COLO829 (cell line): ENCODE measurements around the gene PAQR9.

Experiments used
- DNase-seq: peaks from one replicate; pipeline ENCODE4 v3.0.0; 2012; ENCODE audit warnings: low spot score

PAQR9 gene

DNA sequence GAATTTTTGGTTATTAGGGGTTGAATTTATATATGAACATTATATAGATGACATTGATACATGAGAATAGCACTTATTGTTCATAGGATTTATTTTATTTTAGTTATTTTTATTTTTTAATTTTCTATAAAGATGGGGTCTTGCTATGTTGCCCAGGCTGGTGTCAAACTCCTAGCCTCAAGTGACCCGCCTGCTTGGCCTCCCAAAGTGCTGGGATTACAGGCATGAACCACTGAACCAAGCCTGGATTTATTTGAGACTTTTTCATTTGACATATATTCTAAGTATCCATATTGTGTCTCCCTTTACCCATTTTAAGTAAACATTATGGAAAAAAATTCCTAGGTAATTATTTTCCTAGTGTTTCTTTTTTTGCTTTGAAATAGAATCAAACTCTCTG lies 12.5 kb downstream of the PAQR9 start:
- no peak for DNase-seq

DNA sequence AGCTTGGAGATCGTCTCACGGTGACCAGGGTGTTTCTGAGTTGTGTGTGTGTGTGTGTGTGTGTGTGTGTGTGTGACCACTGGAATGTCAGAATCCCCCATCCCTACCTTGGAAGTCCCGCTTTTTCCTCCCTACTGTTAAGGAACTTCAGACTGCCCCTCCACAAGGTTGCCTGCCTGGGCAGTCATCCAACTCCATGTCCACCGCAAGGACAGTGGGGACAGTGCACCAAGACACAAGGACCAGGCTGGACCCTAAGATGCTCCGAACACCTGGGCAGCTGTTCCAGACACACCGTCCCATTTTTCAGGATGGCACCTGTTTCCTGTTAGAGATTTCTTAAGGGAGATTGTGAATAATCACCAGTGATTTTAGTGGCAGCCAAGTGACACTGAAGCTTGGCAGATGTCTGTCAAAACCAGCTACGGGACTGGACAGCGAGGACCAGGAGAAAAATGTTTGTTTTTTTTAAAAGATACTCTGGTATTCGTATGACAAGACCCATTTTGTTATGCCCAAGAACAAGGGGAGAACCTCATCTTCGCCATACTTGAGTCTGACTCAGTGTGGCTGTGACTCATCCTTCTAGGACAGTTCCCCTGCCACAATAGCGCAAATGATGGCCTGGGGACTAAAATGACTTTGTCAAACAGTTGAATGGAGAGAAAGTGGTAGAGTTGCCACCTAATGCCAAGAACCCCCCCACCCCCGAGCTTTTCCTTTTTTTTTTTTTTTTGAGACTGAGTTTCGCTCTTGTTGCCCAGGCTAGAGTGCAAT lies 15.5 kb downstream of the PAQR9 start:
- DNase-seq = peak; percentile 76

DNA sequence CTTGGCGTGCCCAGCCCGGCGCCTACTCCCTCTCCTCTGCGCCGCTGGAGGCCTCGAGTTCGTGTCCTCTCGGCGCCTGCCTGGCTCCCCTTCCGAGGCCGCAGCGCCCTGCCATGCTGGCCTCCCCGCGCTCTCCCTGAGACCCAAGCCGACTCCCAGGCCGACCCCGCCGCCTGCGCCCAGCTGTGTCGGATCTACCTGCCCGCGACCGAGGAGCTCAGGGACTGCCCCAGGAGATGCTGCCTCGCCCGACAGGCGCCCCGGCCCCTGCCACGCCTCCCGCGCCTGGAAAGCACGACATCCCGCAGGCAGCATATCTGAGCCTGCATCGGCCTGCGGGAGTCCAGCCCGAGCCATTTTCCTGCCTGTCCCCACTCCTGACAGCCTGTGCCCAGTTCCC lies 16.1 kb downstream of the PAQR9 start:
- DNase-seq = no peak

DNA sequence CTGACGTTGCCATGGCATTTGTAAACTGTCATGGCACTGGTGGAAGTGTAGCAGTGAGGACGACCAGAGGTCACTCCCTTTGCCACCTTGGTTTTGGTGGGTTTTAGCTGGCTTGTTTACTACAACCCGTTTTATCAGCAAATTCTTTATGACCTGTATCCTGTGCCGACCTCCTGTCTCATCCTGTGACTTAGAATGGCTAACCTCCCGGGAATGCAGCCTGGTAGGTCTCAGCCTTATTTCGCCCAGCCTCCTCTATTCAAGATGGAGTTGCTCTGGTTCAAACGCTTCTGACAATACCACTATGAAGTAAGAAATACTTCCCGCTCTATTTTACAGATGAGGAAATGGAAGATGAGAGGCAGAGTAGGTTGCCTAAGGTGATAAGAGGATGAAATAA lies 16.6 kb downstream of the PAQR9 start:
- DNase-seq = no peak

DNA sequence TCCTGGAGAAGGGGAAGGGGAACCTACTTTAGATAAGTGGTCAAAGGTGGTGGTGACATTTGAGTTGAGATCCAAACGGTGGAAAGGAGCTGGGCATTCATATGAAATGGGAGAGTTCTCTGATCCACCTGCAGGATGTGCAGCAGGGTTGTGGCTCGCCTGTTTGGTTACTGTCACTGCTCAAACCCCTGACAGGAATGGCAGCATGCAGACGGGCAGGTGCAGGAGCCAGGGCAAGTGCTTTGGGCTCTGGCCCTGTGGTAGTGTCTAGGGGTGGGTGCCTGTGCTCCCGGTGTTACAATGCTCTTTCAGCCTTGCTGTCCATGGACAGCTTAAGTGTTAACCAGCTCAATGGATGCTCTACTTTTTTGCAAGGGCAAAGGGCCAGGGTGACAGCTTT lies 18.5 kb downstream of the PAQR9 start:
- no peak for DNase-seq

DNA sequence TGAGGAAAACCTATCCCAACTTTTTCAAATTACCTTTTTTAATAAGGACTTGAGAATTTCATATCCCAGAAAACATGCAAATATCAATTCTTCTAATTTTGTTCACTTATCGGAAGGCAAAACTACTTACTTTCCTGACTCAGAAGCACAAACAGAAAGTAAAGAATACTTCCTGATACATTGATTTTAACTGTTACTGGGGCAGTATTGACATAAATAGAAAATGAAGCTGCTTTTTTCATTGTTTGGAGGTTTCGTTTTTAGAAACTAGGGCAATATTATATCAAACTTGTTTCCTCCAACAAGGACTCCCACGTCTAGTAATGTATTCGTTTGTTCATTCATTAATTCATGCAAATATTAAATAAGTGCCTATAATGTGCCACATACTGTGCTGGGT lies 19.1 kb downstream of the PAQR9 start:
- no peak for DNase-seq

DNA sequence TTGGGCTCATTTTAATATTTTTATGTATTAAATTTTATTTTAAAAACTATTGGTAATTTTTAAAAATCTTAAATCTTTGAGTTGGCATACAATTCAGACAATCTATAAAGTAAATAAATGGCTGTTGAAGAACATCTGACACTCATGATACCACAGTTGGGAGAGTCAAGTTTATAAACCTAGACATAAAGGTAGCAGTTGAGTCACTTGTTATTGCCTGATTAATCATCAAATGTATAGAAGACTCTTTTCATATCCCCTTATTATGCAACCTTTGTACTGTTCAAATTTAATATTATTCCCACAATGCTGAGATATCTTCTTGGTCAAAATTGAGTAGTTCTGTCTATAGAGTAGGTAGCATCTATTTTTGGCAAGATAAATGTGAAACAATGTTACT lies 19.6 kb downstream of the PAQR9 start:
- DNase-seq = no peak

DNA sequence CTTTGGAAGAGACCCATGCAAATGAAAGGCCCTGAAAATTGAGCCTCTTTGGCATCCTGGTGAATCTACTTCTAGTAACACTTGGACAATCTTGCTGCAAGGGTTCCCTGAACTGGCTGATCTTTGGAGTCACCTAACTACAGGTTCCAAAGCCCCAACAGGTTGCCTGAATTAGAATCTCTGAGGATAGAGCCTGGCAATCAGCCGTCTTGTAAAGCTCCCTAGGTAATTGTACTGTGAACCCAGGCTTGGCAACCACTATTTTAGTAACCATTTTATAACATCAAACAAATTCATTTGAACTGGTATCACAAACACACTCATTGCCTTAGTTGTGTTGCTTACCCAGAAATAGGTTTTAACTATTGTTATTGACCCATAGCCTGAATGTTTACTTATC lies 20.1 kb downstream of the PAQR9 start:
- DNase-seq = no peak

DNA sequence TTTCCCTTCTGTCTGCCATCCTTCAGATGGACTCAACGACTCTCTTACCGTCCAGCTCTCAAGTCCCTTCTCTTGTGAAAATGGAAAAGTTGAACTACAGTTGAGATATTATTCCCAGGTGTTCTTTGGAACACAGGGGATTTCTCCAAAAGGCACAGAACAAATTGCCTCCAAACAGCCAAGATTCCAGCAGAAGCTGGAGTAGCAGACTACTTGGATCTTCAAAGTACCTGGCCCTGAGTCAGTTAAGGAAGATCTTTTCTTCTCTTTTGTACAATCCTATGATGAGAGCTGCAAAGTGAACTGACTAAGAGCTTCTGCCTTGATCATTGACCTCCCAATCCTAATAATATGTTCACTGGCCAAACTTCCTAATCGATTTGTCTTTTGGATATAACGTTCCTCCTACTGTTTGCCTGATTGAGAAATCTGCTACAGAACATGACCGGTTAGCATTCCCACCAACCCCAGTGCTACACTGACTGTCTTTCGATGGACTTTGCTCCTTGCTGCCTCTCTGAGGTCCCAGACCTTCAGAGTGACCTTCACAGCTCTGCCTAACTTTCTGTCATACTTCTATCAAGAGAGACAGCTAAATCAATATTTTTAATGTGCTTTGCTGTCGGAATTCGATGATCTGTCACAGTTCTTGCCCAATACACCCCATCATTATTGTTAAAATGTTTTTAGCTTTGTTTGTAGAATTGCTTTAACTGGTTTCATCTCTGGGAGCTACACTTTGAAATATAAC lies 21.9 kb downstream of the PAQR9 start:
- DNase-seq = no peak

DNA sequence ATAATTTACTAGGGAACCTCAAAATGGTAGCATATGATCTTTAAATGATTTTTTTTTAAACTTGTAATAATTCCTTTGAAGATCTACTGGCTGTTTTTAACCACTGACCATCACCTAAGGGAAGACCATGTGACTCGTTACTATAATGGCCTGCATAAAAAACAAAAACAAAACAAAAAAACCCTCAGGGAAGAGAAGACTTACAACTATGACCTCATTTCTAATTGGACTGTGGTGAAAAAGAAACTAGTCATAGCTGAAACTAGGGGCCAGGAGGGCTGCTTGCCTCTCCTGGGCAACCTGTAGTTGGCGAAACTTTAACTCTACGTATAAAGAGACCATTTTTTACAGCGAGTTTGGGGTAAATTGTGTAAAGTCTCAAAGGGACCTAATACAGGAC lies 23.0 kb downstream of the PAQR9 start:
- no peak for DNase-seq

DNA sequence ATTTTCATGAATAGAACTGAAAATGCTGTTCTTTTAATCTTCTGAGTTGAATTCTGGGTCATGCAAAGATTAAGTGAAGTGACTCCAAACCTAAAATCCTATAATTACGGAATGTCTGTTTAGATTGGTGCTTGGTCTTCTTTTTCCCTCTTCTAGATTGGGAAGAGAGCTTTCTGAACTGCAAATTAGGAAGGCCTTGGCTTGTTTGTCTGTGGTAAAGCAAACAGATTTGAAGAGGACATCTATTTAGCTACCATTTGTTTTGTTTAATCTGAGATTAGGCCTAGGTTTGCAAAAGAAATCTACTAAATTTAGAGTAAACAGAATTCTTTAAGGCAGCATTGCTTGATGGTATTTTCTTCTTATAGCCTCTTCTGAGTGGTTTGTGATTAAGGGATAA lies 23.5 kb downstream of the PAQR9 start:
- DNase-seq = no peak

DNA sequence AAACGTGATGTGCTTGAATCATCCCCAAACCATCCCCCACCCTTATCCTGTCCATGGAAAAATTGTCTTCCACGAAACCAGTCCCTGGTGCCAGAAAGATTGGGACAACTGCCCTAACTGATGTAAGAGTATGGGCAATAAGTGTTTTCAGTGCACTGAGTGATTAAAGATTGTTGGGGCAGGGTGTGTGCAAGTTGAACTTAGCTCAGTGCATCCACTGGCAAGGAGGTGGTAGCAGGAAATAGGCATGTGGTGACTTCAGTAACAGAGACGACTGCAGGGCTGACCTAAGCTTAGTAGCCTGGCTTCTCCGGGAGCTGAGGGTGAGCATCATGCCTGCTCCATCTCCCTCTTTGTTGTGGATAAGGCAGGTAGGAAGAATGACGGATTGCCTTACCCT lies 27.5 kb downstream of the PAQR9 start:
- no peak for DNase-seq

DNA sequence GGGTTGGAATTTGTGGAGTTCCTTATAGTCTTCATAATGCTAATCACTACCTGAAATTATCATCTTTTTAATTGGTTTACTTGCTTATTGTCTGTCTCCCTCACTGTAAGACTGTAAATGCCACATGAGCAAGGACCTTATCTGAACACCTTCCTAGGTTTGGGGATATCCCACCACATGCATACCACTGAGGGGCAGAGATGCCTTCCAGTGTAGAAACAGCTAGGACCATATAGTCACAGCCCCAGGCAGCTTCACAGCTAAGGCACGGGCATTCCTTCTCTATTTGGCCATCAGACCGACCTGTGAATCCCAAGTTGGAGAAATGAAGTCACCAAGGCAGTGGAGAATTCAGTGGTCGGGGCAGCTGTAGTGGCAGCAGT lies 28.6 kb downstream of the PAQR9 start:
- no peak for DNase-seq

DNA sequence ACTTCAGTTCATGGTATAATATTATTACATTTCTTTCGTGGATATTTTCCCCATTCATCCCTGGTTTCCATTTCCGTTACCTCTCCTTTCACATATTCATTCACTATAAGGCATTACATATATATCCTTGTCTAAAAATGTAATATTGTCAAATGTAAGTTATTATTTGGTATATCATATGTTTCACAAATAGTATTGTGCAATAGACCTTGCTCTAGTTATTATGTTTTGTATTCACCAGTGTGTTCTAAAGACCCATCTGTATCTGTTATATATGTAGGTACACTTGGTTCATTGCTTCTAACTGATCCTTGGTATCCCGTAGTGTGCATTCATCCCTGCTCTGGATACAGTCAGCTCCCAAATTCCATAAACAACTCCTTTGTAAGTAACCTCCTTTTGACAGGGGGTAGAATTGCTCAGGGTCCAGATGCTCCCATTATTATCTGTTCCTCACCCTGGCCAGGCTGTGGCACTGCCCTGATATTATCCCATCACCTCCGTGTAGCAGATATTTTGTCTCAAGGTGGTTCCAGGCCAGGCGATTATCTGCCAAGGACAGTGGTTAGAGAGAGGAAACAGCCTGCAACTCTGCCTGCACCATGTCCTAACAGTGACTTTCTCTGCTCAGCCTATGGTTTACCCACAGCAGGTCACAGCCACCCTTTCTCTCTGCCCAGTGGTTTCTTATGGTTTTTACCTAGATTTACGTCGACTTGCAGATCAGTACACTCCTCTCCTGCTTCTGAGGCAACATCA lies 29.2 kb downstream of the PAQR9 start:
- no peak for DNase-seq

DNA sequence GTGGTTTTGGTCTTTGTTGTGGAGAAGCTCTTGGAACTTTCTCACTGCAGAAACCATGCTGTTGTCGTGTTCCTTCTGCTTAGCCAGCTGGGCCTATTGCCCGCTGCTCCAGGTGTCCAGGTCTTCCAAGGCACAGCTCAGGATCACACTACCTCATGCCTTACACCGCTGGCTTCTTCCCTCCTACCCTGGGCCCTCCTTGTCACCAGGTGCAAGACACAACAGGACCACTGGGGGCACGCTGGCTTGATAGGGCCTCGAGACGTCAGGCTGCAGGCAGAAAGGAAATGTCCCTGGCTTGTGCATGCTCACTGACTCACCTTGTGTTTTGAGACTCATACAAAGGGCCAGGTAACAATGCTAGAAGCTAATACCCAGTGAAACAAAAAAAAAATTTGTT lies 32.3 kb downstream of the PAQR9 start:
- no peak for DNase-seq

DNA sequence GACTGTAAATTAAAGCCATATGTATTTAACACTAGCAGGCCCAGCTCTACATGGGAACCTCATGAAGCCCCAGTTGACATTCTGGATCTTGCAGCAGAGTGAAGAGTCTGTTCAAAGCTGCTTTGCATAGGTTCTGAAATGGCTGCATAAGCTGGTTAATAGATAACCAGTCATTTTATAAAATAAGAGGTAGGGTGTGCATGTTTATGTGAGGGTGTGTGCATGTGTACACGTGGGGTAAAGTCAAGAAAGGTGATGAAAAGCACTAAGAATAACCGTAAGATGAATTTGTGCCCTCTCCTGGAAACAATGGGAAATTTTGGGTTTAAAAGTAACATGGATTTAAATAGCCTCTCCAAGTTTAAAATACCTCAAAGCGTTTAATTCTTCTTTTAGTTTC lies 33.0 kb downstream of the PAQR9 start:
- no peak for DNase-seq

DNA sequence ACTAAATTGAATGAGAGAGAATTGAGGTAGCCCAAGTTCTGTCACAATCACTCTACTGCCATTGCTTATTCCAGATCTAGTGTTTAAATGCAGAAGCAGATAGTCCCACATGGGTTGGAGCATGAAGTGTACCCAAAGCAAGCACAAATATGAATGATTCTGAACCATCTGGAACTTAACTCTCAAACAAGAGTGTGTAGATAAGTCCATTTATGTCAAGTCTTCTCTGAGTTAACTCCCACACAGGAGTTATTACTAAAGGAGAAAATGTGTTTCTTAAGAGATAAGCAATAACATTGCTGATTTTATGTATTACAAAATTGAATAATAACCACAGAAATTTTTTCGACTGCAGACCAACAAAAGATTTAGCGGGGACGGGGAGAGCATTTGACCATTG lies 33.6 kb downstream of the PAQR9 start:
- no peak for DNase-seq

DNA sequence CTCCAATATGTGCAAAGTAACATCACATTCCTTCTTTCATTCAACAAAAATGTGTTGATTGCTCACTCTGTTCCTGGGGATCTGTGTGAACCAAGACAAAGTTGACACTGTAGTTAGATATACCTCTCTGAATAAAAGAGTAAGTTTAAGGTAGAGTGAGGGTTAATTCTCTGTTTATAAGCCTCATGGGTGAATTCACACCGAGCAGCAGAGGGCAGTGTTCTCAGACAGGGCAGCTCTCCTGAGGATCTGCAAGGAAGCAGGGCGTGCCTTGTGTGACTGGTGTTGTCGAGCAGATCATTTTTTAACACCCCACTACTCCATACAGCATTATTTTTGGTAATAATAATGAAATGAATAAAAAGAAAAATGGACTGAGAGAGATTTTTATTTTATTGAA lies 34.4 kb downstream of the PAQR9 start:
- DNase-seq = peak; percentile 90

DNA sequence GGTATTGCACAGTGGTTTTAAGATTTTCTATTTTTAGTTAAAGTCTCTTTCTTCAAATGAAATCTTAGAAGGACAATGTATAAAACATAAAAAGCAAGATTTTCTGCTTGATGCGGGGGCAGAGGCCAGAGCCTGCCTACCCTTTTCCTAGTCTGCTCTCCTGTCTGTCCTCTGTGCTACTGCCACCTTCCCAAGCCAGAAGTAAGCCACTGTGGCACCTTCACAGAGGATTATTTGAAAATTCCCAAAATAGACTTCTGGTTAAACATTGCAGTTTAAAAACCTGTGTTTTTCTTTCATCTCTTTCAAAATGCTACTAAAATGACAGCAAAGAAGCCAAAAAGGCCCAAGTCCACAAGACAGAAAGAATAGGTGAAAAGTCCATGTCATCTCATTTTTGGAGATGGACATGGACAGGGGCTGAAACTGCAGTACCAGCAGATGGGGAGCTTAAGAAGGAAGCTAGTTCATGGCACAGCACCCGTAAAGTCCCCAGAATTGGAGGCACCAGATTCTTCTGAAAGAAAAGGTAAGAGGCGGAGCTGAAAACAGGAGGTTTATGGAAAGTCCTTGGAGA lies 37.0 kb downstream of the PAQR9 start:
- DNase-seq = no peak

DNA sequence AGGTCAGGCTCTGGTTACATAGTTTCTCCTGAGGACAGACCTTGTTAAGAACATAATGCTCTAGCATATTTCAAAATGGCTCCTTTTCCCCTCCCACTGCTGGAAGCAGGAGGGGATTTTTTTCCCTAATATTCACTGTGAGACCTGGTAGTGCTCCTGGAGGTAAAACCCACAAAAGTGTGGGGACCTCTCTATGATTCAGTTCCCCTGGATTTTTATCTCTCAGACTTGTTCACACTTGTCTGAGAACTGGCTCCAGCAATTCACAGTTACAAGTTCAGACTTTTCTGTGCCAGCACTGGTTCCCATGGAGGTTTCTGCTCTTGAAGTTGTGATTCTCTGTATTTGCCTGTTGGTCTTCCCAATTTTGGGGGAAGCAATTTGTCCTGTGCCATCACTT lies 38.3 kb downstream of the PAQR9 start:
- DNase-seq = no peak

DNA sequence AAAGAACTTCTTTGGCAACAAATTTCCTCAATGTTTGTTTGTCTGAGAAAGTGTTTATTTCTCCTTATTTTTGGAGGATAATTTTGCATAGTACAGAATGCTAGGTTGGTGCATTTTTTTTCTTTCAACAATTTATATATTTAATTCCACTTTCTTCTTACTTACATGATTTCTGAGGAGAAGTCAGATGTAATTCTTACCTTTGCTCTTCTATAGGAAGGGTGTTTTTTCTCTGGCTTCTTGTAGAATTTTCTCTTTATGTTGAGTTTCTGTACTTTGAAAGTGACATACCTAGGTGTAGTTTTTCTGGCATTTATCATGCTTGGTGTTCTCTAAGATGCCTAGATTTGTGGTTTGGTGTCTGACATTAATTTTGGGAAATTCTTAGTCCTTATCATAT lies 39.8 kb downstream of the PAQR9 start:
- DNase-seq = no peak

DNA sequence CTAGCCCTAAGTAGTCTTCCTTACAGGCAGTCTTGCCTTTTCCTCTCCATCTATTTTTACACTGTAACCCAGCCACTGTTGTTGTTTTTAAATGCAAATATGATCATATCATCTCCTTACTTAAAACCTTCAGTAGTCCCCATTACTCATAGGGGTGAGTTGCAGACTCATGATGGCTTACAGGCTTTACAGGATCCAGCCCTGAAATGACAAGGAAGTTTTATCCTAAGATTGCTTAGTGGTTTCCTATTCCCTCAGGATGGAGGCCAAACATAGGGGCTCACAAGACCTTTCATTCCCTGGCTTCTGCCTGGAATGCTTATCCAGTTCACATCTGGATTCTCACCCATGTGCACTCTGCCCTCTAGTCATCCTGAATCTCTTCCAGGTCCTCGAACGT lies 46.9 kb downstream of the PAQR9 start:
- no peak for DNase-seq

DNA sequence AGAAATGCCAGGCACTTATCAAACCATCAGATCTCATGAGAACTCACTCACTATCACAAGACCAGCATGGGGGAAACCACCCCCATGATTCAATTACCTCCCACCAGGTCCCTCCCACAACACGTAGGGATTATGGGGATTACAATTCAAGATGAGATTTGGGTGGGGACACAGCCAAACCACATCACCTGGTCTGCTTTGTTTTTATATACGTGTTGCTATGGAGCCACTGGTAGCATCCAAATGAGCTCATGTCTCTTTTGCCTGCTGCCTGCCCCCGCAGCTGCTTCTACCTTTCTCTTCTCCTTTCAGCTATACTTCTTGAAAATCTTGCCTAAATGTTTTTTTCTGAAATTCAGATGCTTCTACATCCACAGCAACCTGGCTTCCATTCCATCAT lies 47.8 kb downstream of the PAQR9 start:
- DNase-seq = no peak
